Body of pancreas (tissue), 4 donors: Measurements from ENCODE around the gene ECD.

Source experiments
- POLR2A ChIP-seq, 3 donors: fragments of 450-650 bp; IDR thresholded peaks; one replicate each; pipeline ENCODE4 v1.6.1; 2016; ENCODE audit warnings: antibody characterized with exemption in 3 of 3, mild to moderate bottlenecking in 2 of 3
- TF ChIP-seq, protein P1 (sequence below), 7 experiments: fragments of 450-650 bp in 4 of 7; fragments of 200-600 bp in 3 of 7; sonication (generic) in 3 of 7; IDR thresholded peaks; one replicate each; pipeline ENCODE4 v1.5.1; 2016 to 2019; ENCODE audit warnings: antibody characterized with exemption in 7 of 7

DNA sequence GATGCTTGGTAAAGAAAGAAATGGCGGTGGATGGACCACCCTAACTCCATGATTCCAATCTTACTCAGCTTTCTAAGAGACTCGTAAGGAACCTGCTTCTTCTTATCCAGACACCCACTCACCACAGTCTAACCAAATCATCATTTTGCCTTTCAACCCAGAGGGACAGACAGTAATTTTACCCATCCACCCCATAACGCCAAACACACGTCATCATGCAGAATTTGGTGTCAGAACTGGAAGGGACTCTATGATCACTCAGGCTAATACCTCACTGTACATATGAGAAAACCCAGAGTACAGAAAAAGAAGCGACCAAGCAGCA, 388 bp downstream of the ECD start:
- TF ChIP-seq, protein P1, sequence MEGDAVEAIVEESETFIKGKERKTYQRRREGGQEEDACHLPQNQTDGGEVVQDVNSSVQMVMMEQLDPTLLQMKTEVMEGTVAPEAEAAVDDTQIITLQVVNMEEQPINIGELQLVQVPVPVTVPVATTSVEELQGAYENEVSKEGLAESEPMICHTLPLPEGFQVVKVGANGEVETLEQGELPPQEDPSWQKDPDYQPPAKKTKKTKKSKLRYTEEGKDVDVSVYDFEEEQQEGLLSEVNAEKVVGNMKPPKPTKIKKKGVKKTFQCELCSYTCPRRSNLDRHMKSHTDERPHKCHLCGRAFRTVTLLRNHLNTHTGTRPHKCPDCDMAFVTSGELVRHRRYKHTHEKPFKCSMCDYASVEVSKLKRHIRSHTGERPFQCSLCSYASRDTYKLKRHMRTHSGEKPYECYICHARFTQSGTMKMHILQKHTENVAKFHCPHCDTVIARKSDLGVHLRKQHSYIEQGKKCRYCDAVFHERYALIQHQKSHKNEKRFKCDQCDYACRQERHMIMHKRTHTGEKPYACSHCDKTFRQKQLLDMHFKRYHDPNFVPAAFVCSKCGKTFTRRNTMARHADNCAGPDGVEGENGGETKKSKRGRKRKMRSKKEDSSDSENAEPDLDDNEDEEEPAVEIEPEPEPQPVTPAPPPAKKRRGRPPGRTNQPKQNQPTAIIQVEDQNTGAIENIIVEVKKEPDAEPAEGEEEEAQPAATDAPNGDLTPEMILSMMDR (IDR thresholded peaks at IDR 0.05) = no peak
- no peak for TF ChIP-seq POLR2A (IDR thresholded peaks at IDR 0.05)
